Measurements from ENCODE around the gene CLEC4M. TPM values are rescaled to one million over a fixed set of nuclear protein-coding genes. Genes with fewer than 3 reads are reported as not detected.

The CLEC4M gene
- total RNA-seq, 2 donors from 2014 or later: not detected

DNA sequence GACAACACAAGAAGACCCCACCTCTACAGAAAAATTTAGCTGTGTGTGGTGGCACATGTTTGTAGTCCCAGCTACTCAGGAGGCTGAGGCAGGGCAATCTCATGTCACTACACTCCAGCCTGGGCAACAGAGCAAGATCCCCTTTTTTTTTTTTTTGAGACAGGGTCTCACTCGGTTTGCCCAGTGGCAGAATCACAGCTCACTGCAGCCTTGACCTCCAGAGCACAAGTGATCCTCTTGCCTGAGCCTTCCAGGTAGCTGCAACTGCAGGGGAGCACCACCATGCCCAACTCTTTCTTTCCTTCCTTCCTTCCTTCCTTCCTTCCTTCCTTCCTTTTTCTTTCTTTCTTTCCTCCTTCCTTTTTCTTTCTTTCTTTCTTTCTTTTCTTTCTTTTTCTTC is 26.9 kb upstream of the CLEC4M start:
- no peaks in the 10 kb centered on the region for H3K4me1 ChIP-seq (ENCODE audit: control insufficient read depth in 1 of 2, low read depth in 2 of 2)
- no peaks in the 10 kb centered on the region for H3K36me3 ChIP-seq
- no peak for ATAC-seq (ENCODE audit: insufficient number of reproducible peaks, low FRiP score, low read depth)
- no peaks in the 10 kb centered on the region for H3K27me3 ChIP-seq (replicated peaks; ENCODE audit: insufficient read depth)
- H3K9me3 ChIP-seq: no peaks in the 10 kb centered on the region
- no peak overlapping the region for H3K4me3 ChIP-seq
- TF ChIP-seq CTCF (IDR thresholded peaks at IDR 0.05): no peak
- no peak overlapping the region for H3K27ac ChIP-seq
- DNase-seq (ENCODE audit: low spot score): no peak

- Histone ChIP-seq H3K36me3 (no peaks in the 10 kb centered on the region), H3K4me1 (ENCODE audit: control insufficient read depth in 1 of 2, low read depth in 2 of 2) (no peaks in the 10 kb centered on the region), H3K9me3 (no peaks in the 10 kb centered on the region), H3K27ac (no peak overlapping the region), H3K27me3 (replicated peaks; ENCODE audit: insufficient read depth) (no peaks in the 10 kb centered on the region), H3K4me3 (no peak overlapping the region)
- DNase-seq (ENCODE audit: low spot score) (no peak), ATAC-seq (ENCODE audit: insufficient number of reproducible peaks, low FRiP score, low read depth) (no peak)
- TF ChIP-seq CTCF (IDR thresholded peaks at IDR 0.05): no peak
These were observed 25.8 kb upstream of the CLEC4M start for GRCh38 chr19:7737215-7737614.

DNA sequence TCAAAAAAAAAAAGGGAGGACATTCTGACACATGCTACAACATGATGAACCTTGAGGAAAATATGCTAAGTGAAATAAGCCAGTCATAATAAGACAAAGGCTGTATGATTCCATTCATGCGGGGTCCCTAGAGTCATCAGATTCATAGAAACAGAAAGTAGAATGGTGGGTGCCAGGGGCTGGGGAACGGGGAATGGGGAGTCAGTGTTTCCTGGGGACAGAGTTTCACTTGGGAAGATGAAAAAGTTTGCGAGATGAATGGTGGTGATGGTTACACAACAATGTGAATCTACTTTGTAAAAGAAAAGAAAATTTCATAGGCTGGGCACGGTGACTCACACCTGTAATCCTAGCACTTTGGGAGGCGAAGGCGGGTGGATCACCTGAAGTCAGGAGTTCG is 25.0 kb upstream of the CLEC4M start:
- ATAC-seq (ENCODE audit: insufficient number of reproducible peaks, low FRiP score, low read depth): no peak
- DNase-seq (ENCODE audit: low spot score): no peak
- no peaks in the 10 kb centered on the region for H3K4me1 ChIP-seq (ENCODE audit: control insufficient read depth in 1 of 2, low read depth in 2 of 2)
- H3K9me3 ChIP-seq: no peaks in the 10 kb centered on the region
- no peaks in the 10 kb centered on the region for H3K27me3 ChIP-seq (replicated peaks; ENCODE audit: insufficient read depth)
- H3K27ac ChIP-seq: no peak overlapping the region
- TF ChIP-seq CTCF (IDR thresholded peaks at IDR 0.05): no peak
- no peak overlapping the region for H3K4me3 ChIP-seq
- H3K36me3 ChIP-seq: no peaks in the 10 kb centered on the region

- Histone ChIP-seq H3K9me3 (no peaks in the 10 kb centered on the region), H3K27ac (no peak overlapping the region), H3K4me3 (no peak overlapping the region), H3K36me3 (no peaks in the 10 kb centered on the region), H3K27me3 (replicated peaks; ENCODE audit: insufficient read depth) (no peaks in the 10 kb centered on the region), H3K4me1 (ENCODE audit: control insufficient read depth in 1 of 2, low read depth in 2 of 2) (no peaks in the 10 kb centered on the region)
- no peak for TF ChIP-seq CTCF (IDR thresholded peaks at IDR 0.05)
- ATAC-seq (ENCODE audit: insufficient number of reproducible peaks, low FRiP score, low read depth) (no peak), DNase-seq (ENCODE audit: low spot score) (no peak)
These were observed 23.8 kb upstream of the CLEC4M start for GRCh38 chr19:7739211-7739755.

GRCh38 chr19:7739801-7740681 is 23.0 kb upstream of the CLEC4M start:
- DNase-seq (ENCODE audit: low spot score) (no peak), ATAC-seq (ENCODE audit: insufficient number of reproducible peaks, low FRiP score, low read depth) (no peak)
- peak overlapping the region; percentile 20 for H3K4me3 ChIP-seq

More at GRCh38 chr19:7739801-7740681, 23.0 kb upstream of the CLEC4M start:
- H3K4me1 ChIP-seq (ENCODE audit: control insufficient read depth in 1 of 2, low read depth in 2 of 2): no peaks in the 10 kb centered on the region
- no peak overlapping the region for H3K27ac ChIP-seq
- H3K27me3 ChIP-seq (replicated peaks; ENCODE audit: insufficient read depth): no peaks in the 10 kb centered on the region
- H3K9me3 ChIP-seq: no peaks in the 10 kb centered on the region
- H3K36me3 ChIP-seq: no peaks in the 10 kb centered on the region
- TF ChIP-seq CTCF (IDR thresholded peaks at IDR 0.05): no peak
